NB4 (cell line): ENCODE data around the gene TNRC18.
A peak's percentile ranks its signal among the peaks of the same experiment; 100 is the strongest.

Source experiments
- DNase-seq: peaks from one replicate; pipeline ENCODE4 v3.0.0; 2010; ENCODE audit warnings: low read depth
- H3K4me3 ChIP-seq: one replicate; pipeline ENCODE4 v1.5.1; 2011; ENCODE audit warnings: mild to moderate bottlenecking, low read depth, low read length, moderate library complexity
- CTCF ChIP-seq: IDR thresholded peaks from one replicate; pipeline ENCODE4 v1.5.1; 2012; ENCODE audit warnings: low read depth, low read length
- MAX ChIP-seq: IDR thresholded peaks from 2 replicates; pipeline ENCODE4 v1.6.1; 2011; ENCODE audit warnings: low read depth, low read length
- MYC ChIP-seq: IDR thresholded peaks from 2 replicates; pipeline ENCODE4 v1.6.1; 2011; ENCODE audit warnings: low read depth, low read length
- POLR2A ChIP-seq: IDR thresholded peaks from 2 replicates; pipeline ENCODE4 v1.6.1; 2011; ENCODE audit warnings: mild to moderate bottlenecking; ENCODE audit not compliant: insufficient read length; ENCODE audit errors: extremely low read depth

The TNRC18 gene

GRCh38 chr7:5457245-5457735 is 33.7 kb upstream of the TNRC18 start:
- peak; percentile 92 for DNase-seq
- TF ChIP-seq MYC = no peak
- TF ChIP-seq MAX = no peak; the same call in 1 of the 2 replicates
- TF ChIP-seq CTCF = peak; percentile 30
- TF ChIP-seq POLR2A = no peak
- peak overlapping the region; percentile 25 for H3K4me3 ChIP-seq

GRCh38 chr7:5456409-5456808 is 32.8 kb upstream of the TNRC18 start:
- TF ChIP-seq MAX = no peak
- TF ChIP-seq CTCF = no peak
- no peak for TF ChIP-seq POLR2A
- TF ChIP-seq MYC = no peak
- DNase-seq = no peak
- H3K4me3 ChIP-seq = no peak overlapping the region

- TF ChIP-seq POLR2A = no peak
- no peak for TF ChIP-seq MYC
- no peak for TF ChIP-seq CTCF
- TF ChIP-seq MAX = no peak
- DNase-seq = no peak
- no peak overlapping the region for H3K4me3 ChIP-seq
Measured at GRCh38 chr7:5455581-5456219, 32.1 kb upstream of the TNRC18 start.

GRCh38 chr7:5455175-5455574 is 31.5 kb upstream of the TNRC18 start:
- TF ChIP-seq MYC (no peak), CTCF (no peak), MAX (no peak), POLR2A (no peak)
- H3K4me3 ChIP-seq = no peak overlapping the region
- DNase-seq = no peak

GRCh38 chr7:5454485-5454884 is 30.9 kb upstream of the TNRC18 start:
- DNase-seq = no peak
- TF ChIP-seq MAX = no peak
- TF ChIP-seq MYC = no peak
- no peak for TF ChIP-seq POLR2A
- no peak for TF ChIP-seq CTCF
- H3K4me3 ChIP-seq = no peak overlapping the region
